Keratinocyte (primary cell): ENCODE measurements around the gene POLDIP3. TPM values are rescaled to one million over a fixed set of nuclear protein-coding genes. Genes with fewer than 3 reads are reported as not detected.
A peak's percentile ranks its signal among the peaks of the same experiment; 100 is the strongest.
"Not testable (repeated sequence)": the region's sequence is repeated elsewhere in the genome, so short reads cannot be mapped to it uniquely, and the experiment has no call there.

Experiments
- DNase-seq: peaks from one replicate; pipeline ENCODE4 v3.0.0-alpha.2; 2011; ENCODE audit warnings: low read depth, missing footprints, low spot score
- FAIRE-seq: peaks from 2 replicates; lab custom pipeline; 2011; peaks lifted over from hg19 to GRCh38; lab: Jason Lieb, UNC
- H2AFZ ChIP-seq: 2 replicates; pipeline ENCODE4 v1.6.0; 2012; ENCODE audit warnings: low read length, control low read depth, inconsistent platforms; ENCODE audit not compliant: control insufficient read depth
- H3K27ac ChIP-seq: 2 replicates; pipeline ENCODE4 v1.5.1; 2011; ENCODE audit warnings: low read length; ENCODE audit not compliant: control insufficient read depth, insufficient read depth
- H3K27me3 ChIP-seq: 3 replicates; pipeline ENCODE4 v1.6.0; 2011; ENCODE audit warnings: low read length; ENCODE audit not compliant: control insufficient read depth, insufficient read depth; ENCODE audit errors: extremely low read depth
- H3K36me3 ChIP-seq, 2 experiments: 2 replicates in 1 of 2; 3 replicates in 1 of 2; pipeline ENCODE4 v1.5.1; 2011; ENCODE audit warnings: low read length in 2 of 2, mild to moderate bottlenecking in 1 of 2; ENCODE audit not compliant: control insufficient read depth in 2 of 2, insufficient read depth in 2 of 2; ENCODE audit errors: extremely low read depth in 1 of 2
- H3K4me1 ChIP-seq: 3 replicates; pipeline ENCODE4 v1.5.1; 2011; ENCODE audit warnings: low read length; ENCODE audit not compliant: control insufficient read depth, insufficient read depth; ENCODE audit errors: extremely low read depth
- H3K4me2 ChIP-seq: 3 replicates; pipeline ENCODE4 v1.6.0; 2011; ENCODE audit warnings: low read depth, low read length; ENCODE audit not compliant: control insufficient read depth, insufficient read depth; ENCODE audit errors: extremely low read depth
- H3K4me3 ChIP-seq, 3 experiments: fragments of 200-600 bp in 1 of 3; sonication (generic) in 1 of 3; 2 replicates in 2 of 3; 3 replicates in 1 of 3; pipeline ENCODE4 v1.5.1; 2011 to 2016; ENCODE audit warnings: low read length in 3 of 3, mild to moderate bottlenecking in 3 of 3, control low read depth in 2 of 3, inconsistent platforms in 1 of 3, low read depth in 1 of 3, mixed read lengths in 1 of 3, mixed run types in 1 of 3, moderate library complexity in 1 of 3; ENCODE audit not compliant: control insufficient read depth in 2 of 3, insufficient read depth in 2 of 3; ENCODE audit errors: extremely low read depth in 1 of 3
- H3K79me2 ChIP-seq: 2 replicates; pipeline ENCODE4 v1.6.0; 2012; ENCODE audit warnings: low read length; ENCODE audit not compliant: control insufficient read depth, insufficient read depth
- H3K9ac ChIP-seq: 3 replicates; pipeline ENCODE4 v1.6.0; 2011; ENCODE audit warnings: low read length; ENCODE audit not compliant: control insufficient read depth, insufficient read depth; ENCODE audit errors: extremely low read depth
- H3K9me1 ChIP-seq: 3 replicates; pipeline ENCODE4 v1.6.0; 2011; ENCODE audit warnings: low read length; ENCODE audit not compliant: control insufficient read depth, insufficient read depth; ENCODE audit errors: extremely low read depth
- H3K9me3 ChIP-seq: 2 replicates; pipeline ENCODE4 v1.5.1; 2012; ENCODE audit warnings: low read depth, low read length; ENCODE audit not compliant: control insufficient read depth
- H4K20me1 ChIP-seq: 3 replicates; pipeline ENCODE4 v1.6.0; 2011; ENCODE audit warnings: low read length; ENCODE audit not compliant: control insufficient read depth, insufficient read depth; ENCODE audit errors: extremely low read depth
- dilution Hi-C: fragments of 300-500 bp; cut with MboI; formaldehyde crosslinking; loops from one replicate; pipeline ENCODE4 v1.7.0; 2020; ENCODE audit warnings: low sequenced_read_pairs; ENCODE audit not compliant: extremely low pct_ligation_motif_present
- polyA plus RNA-seq, 5 experiments: library from polyadenylated mRNA; depleted of rRNA in 3 of 5; stranded (reverse) in 3 of 5; stranded (forward) in 1 of 5; unstranded in 1 of 5; fragments of >200 nt; gene quantifications; 1 replicate in 1 of 5; 2 replicates in 3 of 5; 3 replicates in 1 of 5; pipeline versions ENCODE4 v1.2.1 to v1.2.3, GENCODE V29; 2011 to 2012; ENCODE audit warnings: missing spikeins in 2 of 5, low read depth in 1 of 5, low replicate concordance in 1 of 5

Gene POLDIP3
- polyA plus RNA-seq, 1 donor (not counting 4 experiments of a cell fraction or from before 2014, with no cell fraction given), result 41.9 TPM

DNA sequence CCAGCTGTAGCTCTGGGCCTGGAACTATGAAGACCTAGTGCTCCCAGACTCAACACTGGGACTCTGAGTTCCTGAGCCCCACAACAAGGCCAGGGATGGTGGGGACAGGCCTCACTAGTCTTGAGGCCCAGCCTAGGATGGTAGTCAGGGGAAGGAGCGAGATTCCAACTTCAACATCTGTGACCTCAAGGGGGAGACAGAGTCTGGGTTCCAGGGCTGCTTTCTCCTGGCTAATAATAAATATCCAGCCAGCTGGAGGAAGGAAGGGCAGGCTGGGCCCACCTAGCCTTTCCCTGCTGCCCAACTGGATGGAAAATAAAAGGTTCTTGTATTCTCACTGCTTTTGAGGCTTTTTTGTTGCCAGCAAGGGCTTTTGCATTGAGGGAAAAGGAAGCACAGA is 40.6 kb downstream of the POLDIP3 start:
- dilution Hi-C loops, H3K4me3 ChIP-seq, DNase-seq, H3K27ac ChIP-seq, H3K4me1 ChIP-seq, H3K4me2 ChIP-seq, H4K20me1 ChIP-seq, H3K9me1 ChIP-seq, H3K9ac ChIP-seq, H3K9me3 ChIP-seq, H3K27me3 ChIP-seq, H2AFZ ChIP-seq, H3K79me2 ChIP-seq: not testable (repeated sequence)
- peaks cover 5 to 13% of the 10 kb centered on the region in 2 experiments for H3K36me3 ChIP-seq
- FAIRE-seq, result peak; percentile 32

DNA sequence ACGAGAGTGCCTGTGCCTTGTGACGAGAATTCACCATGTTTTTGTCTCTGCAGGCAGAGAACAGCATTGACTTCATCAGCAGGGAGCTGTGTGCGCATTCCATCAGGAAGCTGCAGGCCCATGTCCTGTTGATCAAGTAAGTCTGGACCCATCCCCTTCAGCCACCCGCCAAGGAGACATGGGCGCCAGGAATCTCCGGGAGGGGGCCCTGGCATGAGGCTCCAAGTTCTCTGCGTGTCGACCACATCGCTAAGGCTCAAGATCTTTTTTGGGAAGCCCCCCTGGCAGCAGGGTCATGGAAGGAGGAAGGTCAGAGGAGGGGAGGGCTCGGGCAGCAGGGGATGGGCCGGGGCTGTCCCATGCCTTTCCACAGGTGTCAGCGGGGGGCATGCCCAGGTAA is 43.6 kb downstream of the POLDIP3 start:
- FAIRE-seq, H3K9me3 ChIP-seq, H3K36me3 ChIP-seq, H3K79me2 ChIP-seq, H3K9ac ChIP-seq, H3K27ac ChIP-seq, H4K20me1 ChIP-seq, H3K27me3 ChIP-seq, H3K9me1 ChIP-seq, H3K4me2 ChIP-seq, H2AFZ ChIP-seq, H3K4me3 ChIP-seq, H3K4me1 ChIP-seq, dilution Hi-C loops, DNase-seq: not testable (repeated sequence)

DNA sequence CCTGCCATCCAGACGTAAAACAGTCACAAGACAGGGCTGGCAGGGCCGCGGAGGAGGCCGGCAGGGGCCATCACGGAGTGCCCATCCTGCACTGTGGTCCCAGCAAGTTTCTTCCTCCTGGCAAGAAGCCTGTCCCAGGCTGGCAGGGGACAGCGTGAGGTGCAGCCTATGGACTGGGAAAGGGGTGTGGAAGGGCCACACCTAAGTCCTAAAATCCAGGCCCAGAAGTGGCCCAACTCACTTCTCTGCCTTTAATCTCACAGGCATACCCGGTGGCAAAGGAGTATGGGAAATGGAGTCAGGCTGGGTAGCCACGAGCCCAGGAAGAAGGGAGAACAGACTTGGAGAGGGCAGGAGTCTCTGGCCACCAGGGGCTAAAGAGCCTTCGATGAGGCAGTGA is 44.1 kb downstream of the POLDIP3 start:
- H3K36me3 ChIP-seq, result not testable (repeated sequence)

DNA sequence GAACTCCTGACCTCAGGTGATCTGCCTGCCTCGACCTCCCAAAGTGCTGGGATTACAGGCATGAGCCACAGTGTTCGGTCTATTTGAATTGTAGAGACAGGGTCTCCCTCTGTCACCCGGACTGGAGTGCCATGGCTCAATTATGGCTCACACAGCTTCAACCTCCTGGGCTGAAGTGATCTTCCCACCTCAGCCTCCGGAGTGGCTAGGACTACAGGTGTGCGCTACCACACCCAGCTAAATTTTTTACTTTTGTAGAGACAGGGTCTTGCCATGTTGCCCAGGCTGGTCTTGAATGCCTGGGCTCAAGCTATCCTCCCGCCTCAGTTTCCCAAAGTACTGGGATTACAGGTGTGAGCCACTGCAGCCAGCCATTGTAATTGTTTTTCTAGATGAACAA is 46.7 kb downstream of the POLDIP3 start:
- not testable (repeated sequence) for DNase-seq, H3K9me3 ChIP-seq, FAIRE-seq

More for the DNA sequence above, 44.1 kb downstream of the POLDIP3 start:
- H2AFZ ChIP-seq, FAIRE-seq, H3K9ac ChIP-seq, H3K9me1 ChIP-seq, H3K9me3 ChIP-seq, dilution Hi-C loops, H3K27me3 ChIP-seq, H4K20me1 ChIP-seq, DNase-seq, H3K27ac ChIP-seq, H3K79me2 ChIP-seq, H3K4me2 ChIP-seq, H3K4me3 ChIP-seq, H3K4me1 ChIP-seq: not testable (repeated sequence)

More for the DNA sequence above, 46.7 kb downstream of the POLDIP3 start:
- H4K20me1 ChIP-seq, H2AFZ ChIP-seq, H3K36me3 ChIP-seq, H3K79me2 ChIP-seq, H3K9ac ChIP-seq, H3K4me3 ChIP-seq, H3K27me3 ChIP-seq, dilution Hi-C loops, H3K4me2 ChIP-seq, H3K4me1 ChIP-seq, H3K9me1 ChIP-seq, H3K27ac ChIP-seq: not testable (repeated sequence)
